Neural crest cell (in vitro differentiated cells): Measurements from ENCODE around the gene ZRANB2. TPM values are rescaled to one million over a fixed set of nuclear protein-coding genes. Genes with fewer than 3 reads are reported as not detected.

ENCODE experiments used
- DNase-seq: peaks from one replicate; pipeline ENCODE4 v3.0.0; 2021; ENCODE audit warnings: low read depth, mixed read lengths, low spot score
- H3K27ac Mint-ChIP-seq: one replicate; pipeline ENCODE4 v1.8.0; 2021; ENCODE audit warnings: mild to moderate bottlenecking, mixed read lengths; ENCODE audit not compliant: unreplicated experiment
- H3K27me3 Mint-ChIP-seq: 2 replicates; pipeline ENCODE4 v1.8.0; 2021; ENCODE audit warnings: low read depth, mild to moderate bottlenecking, mixed read lengths
- H3K36me3 Mint-ChIP-seq: 2 replicates; pipeline ENCODE4 v1.8.0; 2021; ENCODE audit warnings: low read depth, mild to moderate bottlenecking, mixed read lengths
- H3K4me1 Mint-ChIP-seq: 2 replicates; pipeline ENCODE4 v1.8.0; 2021; ENCODE audit warnings: mixed read lengths
- H3K4me3 Mint-ChIP-seq: one replicate; pipeline ENCODE4 v1.8.0; 2021; ENCODE audit warnings: mild to moderate bottlenecking, mixed read lengths
- H3K9me3 Mint-ChIP-seq: 2 replicates; pipeline ENCODE4 v1.8.0; 2021; ENCODE audit warnings: mixed read lengths
- total RNA-seq: library from RNA; stranded (reverse); gene quantifications from 2 replicates; pipeline ENCODE4 v1.2.1, GENCODE V29; 2021
- TF ChIP-seq, protein P1 (sequence below): fragments of 200-600 bp; sonication (generic); conservative IDR thresholded peaks from 2 replicates; pipeline ENCODE4 v1.5.0; 2021; ENCODE audit warnings: antibody characterized with exemption, mild to moderate bottlenecking

The ZRANB2 gene
- total RNA-seq, 1 donor from 2014 or later = 113 TPM

DNA sequence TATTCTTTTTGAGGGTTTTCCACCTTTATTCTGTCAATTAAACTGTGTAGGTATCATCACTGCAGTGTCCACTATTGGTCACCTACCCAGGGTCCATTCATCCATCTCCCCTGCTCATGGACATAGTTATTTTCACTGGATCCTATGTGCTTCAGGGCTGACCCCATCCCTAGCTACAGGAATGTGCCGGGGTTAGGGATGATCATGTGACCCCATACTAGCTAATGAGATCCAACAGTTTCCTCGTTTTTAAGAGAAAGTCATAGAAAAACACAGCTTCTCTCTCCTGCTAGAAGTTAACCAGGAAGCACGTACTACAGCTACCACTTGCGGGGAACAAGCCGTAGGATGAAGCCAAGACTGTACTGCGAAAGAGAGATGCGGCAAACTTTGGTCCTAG, 52.8 kb downstream of the ZRANB2 start:
- TF ChIP-seq, protein P1, sequence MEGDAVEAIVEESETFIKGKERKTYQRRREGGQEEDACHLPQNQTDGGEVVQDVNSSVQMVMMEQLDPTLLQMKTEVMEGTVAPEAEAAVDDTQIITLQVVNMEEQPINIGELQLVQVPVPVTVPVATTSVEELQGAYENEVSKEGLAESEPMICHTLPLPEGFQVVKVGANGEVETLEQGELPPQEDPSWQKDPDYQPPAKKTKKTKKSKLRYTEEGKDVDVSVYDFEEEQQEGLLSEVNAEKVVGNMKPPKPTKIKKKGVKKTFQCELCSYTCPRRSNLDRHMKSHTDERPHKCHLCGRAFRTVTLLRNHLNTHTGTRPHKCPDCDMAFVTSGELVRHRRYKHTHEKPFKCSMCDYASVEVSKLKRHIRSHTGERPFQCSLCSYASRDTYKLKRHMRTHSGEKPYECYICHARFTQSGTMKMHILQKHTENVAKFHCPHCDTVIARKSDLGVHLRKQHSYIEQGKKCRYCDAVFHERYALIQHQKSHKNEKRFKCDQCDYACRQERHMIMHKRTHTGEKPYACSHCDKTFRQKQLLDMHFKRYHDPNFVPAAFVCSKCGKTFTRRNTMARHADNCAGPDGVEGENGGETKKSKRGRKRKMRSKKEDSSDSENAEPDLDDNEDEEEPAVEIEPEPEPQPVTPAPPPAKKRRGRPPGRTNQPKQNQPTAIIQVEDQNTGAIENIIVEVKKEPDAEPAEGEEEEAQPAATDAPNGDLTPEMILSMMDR = no peak
- H3K27me3 Mint-ChIP-seq = peaks cover 16% of the 10 kb centered on the region

DNA sequence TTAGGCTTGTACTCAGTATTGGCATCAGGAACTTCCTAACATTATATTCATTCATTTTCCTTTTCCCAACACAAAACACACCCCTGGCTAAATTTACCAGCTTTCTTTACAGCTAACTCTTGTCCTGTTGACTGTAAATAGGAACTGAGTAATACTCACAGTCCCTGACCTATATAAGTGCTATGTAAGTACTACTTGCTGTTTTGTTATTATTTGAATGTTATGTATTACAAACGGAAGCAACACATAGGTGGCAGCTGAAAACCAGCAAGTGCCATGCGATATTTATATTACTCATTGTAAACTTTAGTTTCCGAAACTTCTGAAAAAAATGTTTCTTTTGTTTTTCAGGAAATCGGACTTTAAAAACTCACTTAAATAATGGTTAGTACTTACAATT, 54.7 kb downstream of the ZRANB2 start:
- Mint-ChIP-seq H3K27ac (no peak overlapping the region), H3K9me3 (no peaks in the 10 kb centered on the region), H3K4me3 (no peak overlapping the region), H3K4me1 (no peaks in the 10 kb centered on the region), H3K36me3 (no peaks in the 10 kb centered on the region), H3K27me3 (peaks cover 18% of the 10 kb centered on the region)
- no peak for DNase-seq
- TF ChIP-seq, protein P1 = no peak

More for the DNA sequence above, 52.8 kb downstream of the ZRANB2 start:
- H3K4me3 Mint-ChIP-seq = no peak overlapping the region
- no peaks in the 10 kb centered on the region for H3K9me3 Mint-ChIP-seq
- DNase-seq = no peak
- no peaks in the 10 kb centered on the region for H3K36me3 Mint-ChIP-seq
- no peak overlapping the region for H3K27ac Mint-ChIP-seq
- no peaks in the 10 kb centered on the region for H3K4me1 Mint-ChIP-seq

DNA sequence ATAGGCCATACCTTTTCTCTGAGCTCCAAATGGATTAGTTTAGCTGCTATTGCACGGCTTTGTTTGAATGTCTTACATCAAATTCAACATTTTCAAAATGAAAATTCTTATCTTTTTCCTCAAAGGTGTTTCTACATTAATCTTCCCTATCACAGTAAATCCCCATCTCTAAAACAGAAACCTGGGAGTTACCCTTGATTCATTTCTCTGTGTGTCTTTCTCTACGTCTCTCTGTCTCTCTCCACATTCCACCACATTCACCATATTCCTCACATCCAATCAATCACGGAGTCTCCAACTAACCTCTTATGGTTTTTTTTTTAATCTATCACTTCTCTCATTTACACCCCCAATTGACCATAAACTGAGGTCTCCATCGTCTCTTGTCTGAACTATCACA, 57.3 kb downstream of the ZRANB2 start:
- no peak for DNase-seq
- Mint-ChIP-seq H3K27me3 (peaks cover 8% of the 10 kb centered on the region), H3K27ac (no peak overlapping the region), H3K36me3 (no peaks in the 10 kb centered on the region), H3K9me3 (no peaks in the 10 kb centered on the region), H3K4me3 (no peak overlapping the region), H3K4me1 (no peaks in the 10 kb centered on the region)
- TF ChIP-seq, protein P1 = no peak

DNA sequence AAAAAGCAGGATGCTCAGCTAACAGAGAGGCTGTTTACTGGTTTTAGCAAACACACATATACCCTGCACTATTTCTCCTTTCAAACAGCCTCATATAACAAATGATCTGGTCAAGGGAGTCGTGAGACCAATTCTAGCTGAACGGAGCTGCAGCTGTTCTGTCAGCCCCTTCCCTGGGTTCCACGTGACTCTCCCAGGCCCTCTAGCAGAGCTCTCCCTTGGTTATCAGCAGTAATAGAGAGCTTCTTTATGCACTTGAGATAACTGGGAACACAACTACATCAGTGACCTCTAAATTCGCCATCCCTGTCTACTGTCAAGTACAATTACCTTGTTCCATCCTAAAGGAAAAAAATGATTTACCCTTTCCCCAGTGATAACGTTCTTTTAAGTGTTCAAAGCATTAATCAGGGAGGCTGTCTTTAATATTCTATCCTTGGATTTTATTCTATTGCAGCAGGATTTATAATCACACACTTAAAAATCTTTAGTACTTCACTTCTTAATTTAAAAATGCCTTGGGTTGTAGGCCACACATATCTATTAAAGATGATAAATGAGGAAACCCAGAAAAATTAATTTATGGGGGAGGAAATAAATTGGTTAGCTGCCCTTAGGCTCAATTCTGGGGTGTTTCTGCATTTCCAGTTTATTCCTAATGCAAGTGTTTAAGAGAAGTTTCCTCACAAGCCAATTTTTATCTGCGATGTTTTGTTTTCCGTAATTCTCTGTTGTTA, 61.4 kb downstream of the ZRANB2 start:
- TF ChIP-seq, protein P1 = no peak
- H3K27ac Mint-ChIP-seq = no peak overlapping the region
- no peaks in the 10 kb centered on the region for H3K36me3 Mint-ChIP-seq
- H3K4me3 Mint-ChIP-seq = no peak overlapping the region
- peaks cover 5% of the 10 kb centered on the region for H3K27me3 Mint-ChIP-seq
- no peaks in the 10 kb centered on the region for H3K9me3 Mint-ChIP-seq
- H3K4me1 Mint-ChIP-seq = no peaks in the 10 kb centered on the region
- DNase-seq = no peak

DNA sequence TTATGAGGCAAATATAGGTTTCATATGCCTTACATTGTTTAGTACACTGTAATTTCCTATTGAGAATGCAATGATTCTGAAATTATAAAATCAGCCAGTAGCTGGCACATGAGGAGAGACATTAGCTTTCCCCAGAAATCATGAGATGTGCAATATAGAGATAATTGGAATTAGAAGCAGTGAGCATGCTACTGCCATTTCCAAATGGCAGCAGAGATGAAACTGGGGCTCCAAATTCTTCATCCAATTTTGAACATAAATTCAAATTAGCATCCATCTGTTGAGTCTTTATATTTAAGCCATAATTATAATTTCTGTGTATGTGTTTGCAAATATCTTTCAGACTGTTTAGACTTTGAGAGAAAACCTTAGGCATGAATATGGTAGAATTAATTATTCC, 62.0 kb downstream of the ZRANB2 start:
- TF ChIP-seq, protein P1 = no peak
- Mint-ChIP-seq H3K27me3 (peaks cover 5% of the 10 kb centered on the region), H3K27ac (no peak overlapping the region), H3K36me3 (no peaks in the 10 kb centered on the region), H3K4me3 (no peak overlapping the region), H3K4me1 (no peaks in the 10 kb centered on the region), H3K9me3 (no peaks in the 10 kb centered on the region)
- DNase-seq = no peak
